ENCODE results near the gene SLC39A11.

Gene SLC39A11

DNA sequence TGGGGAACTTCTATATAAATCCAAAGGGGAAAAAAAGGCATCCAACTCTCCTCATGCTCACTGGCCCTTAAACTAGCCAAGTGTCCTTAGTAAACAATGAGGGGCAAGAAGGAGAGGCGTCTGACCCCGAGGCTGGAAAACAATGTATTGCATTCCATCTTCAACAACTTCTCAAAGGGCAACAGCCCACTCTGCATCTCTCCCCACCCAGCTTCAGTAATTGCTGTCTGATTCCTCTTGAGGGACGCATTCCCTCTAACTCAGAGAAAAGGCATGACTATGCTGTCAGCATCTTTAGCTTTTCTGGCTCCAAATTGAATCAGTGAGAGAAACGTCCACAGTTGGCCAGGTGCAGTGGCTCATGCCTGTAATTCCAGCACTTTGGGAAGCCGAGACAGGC, 145.8 kb downstream of the SLC39A11 start:
- Mint-ChIP-seq H3K4me1 (peaks cover 14% of the 10 kb centered on the region), H3K9me3 (no peaks in the 10 kb centered on the region), H3K27ac (peak overlapping the region in 1 of 3 experiments; percentile 33), H3K4me3 (no peak overlapping the region), H3K36me3 (ENCODE audit: low read depth) (no peaks in the 10 kb centered on the region), H3K27me3 (ENCODE audit: low read depth) (no peaks in the 10 kb centered on the region)
- TF ChIP-seq, protein P1, sequence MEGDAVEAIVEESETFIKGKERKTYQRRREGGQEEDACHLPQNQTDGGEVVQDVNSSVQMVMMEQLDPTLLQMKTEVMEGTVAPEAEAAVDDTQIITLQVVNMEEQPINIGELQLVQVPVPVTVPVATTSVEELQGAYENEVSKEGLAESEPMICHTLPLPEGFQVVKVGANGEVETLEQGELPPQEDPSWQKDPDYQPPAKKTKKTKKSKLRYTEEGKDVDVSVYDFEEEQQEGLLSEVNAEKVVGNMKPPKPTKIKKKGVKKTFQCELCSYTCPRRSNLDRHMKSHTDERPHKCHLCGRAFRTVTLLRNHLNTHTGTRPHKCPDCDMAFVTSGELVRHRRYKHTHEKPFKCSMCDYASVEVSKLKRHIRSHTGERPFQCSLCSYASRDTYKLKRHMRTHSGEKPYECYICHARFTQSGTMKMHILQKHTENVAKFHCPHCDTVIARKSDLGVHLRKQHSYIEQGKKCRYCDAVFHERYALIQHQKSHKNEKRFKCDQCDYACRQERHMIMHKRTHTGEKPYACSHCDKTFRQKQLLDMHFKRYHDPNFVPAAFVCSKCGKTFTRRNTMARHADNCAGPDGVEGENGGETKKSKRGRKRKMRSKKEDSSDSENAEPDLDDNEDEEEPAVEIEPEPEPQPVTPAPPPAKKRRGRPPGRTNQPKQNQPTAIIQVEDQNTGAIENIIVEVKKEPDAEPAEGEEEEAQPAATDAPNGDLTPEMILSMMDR (IDR thresholded peaks at IDR 0.05; ENCODE audit: unreplicated experiment in 3 of 3) = no peak

DNA sequence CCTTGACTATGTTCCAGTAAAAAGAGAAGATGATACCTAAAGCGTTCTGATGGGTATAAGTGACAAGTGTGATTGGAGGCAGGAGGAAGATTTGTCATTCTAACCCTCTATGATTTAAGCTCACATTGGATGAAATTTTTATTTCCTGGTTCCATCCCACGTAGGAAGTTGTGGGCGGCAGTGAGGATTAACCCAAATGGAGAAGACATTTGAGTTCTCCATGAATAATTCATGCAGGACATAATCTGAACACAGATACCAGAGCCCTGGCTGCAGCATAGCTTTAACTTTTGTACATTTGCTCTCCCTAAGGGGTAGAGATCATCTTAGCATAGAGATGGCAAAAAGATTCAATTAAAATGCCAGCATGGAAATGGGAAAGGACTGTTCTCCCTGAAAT, 146.3 kb downstream of the SLC39A11 start:
- Mint-ChIP-seq H3K4me3 (no peak overlapping the region), H3K9me3 (no peaks in the 10 kb centered on the region), H3K36me3 (ENCODE audit: low read depth) (no peaks in the 10 kb centered on the region), H3K27ac (peak overlapping the region in 1 of 3 experiments; percentile 33), H3K4me1 (peaks cover 14% of the 10 kb centered on the region), H3K27me3 (ENCODE audit: low read depth) (no peaks in the 10 kb centered on the region)
- TF ChIP-seq, protein P1 (IDR thresholded peaks at IDR 0.05; ENCODE audit: unreplicated experiment in 3 of 3) = no peak

DNA sequence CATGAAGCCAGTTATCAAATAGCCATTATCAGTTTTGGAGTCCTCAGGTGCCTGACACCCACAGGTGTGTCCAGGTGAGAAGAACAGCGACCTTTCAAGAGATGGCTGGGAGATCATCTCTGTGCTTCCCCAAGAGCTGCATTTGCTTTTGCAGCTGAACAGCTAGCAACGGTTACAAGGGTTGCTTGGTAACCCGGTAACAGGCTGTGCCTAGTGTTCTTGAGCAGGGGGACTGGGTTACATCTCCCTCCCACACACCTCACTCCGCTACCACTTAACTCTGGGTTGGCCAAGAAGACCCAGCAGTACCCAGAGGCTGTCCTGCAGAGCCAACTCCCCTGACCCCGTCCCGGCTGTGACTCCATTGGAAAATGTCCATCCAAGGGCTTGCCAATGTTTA, 147.0 kb downstream of the SLC39A11 start:
- peak overlapping the region in 1 of 3 experiments; percentile 33 for H3K27ac Mint-ChIP-seq
- no peaks in the 10 kb centered on the region for H3K36me3 Mint-ChIP-seq (ENCODE audit: low read depth)
- peaks cover 14% of the 10 kb centered on the region for H3K4me1 Mint-ChIP-seq
- TF ChIP-seq, protein P1 (IDR thresholded peaks at IDR 0.05; ENCODE audit: unreplicated experiment in 3 of 3) = no peak
- no peaks in the 10 kb centered on the region for H3K27me3 Mint-ChIP-seq (ENCODE audit: low read depth)
- H3K9me3 Mint-ChIP-seq = no peaks in the 10 kb centered on the region
- H3K4me3 Mint-ChIP-seq = no peak overlapping the region

DNA sequence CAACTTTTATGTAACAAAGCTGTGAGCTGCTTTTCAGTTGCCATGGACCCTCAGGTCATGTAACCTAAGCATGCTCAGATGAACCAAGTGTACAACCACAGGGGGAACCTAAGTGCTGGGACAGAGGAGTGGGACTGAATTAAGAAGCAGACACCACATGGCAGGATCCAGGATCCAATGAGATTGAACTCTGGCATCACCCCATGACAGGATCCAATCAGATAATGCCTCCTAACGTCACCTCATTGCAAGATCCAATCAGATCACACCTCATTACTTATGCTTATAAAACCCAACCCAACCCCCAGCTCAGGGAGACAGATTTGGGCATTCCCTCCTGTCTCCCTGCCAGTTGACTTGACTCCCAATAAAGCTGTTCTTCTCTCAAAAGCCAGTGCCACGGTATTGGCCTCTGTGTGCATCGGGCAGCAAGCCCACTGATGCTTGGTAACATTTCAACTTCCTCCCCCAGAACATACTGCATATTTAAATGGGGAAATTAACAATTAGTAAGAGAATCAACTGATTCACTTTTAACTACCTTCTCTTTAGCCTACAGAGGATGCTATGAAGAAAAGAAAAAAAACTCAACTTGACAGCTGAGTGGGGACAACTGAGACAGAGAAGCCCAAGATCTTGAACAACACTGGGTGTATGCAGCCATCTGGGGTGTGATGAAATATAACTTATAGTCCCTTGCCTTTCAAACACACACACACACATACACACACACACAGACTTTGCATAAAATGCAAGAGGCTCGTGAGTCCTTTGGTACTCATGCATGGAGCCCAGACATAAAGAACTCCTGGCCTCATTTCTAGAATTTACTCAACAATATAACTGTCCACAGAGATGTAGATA, 148.4 kb downstream of the SLC39A11 start:
- TF ChIP-seq, protein P1 (IDR thresholded peaks at IDR 0.05; ENCODE audit: unreplicated experiment in 3 of 3) = no peak
- no peaks in the 10 kb centered on the region for H3K36me3 Mint-ChIP-seq (ENCODE audit: low read depth)
- peaks cover 14% of the 10 kb centered on the region for H3K4me1 Mint-ChIP-seq
- H3K9me3 Mint-ChIP-seq = no peaks in the 10 kb centered on the region
- H3K4me3 Mint-ChIP-seq = no peak overlapping the region
- H3K27ac Mint-ChIP-seq = no peak overlapping the region
- H3K27me3 Mint-ChIP-seq (ENCODE audit: low read depth) = no peaks in the 10 kb centered on the region

DNA sequence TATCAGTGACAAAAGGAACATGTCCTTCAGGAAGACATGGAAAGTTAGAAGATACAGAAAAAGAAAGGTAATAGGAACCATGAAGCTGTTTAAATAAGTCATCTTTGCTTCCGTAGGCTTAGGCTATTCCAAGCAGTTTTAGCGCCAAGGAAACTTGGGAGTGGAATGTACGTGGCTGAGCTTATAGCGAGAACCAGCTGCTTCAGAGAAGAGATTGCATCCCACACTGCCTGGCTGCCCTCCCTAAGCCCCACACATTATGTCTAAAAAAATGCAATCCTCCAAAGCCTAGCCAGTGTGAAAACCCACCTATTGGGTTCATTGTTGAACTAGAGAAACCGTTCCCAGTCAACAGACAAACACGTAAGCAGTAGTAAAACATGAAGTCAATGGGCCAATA, 149.9 kb downstream of the SLC39A11 start:
- Mint-ChIP-seq H3K27ac (peak overlapping the region in 2 of 3 experiments; percentile 17 to 69), H3K4me1 (peaks cover 21% of the 10 kb centered on the region), H3K36me3 (ENCODE audit: low read depth) (no peaks in the 10 kb centered on the region), H3K9me3 (no peaks in the 10 kb centered on the region), H3K4me3 (no peak overlapping the region), H3K27me3 (ENCODE audit: low read depth) (no peaks in the 10 kb centered on the region)
- TF ChIP-seq, protein P1 (IDR thresholded peaks at IDR 0.05; ENCODE audit: unreplicated experiment in 3 of 3) = no peak

DNA sequence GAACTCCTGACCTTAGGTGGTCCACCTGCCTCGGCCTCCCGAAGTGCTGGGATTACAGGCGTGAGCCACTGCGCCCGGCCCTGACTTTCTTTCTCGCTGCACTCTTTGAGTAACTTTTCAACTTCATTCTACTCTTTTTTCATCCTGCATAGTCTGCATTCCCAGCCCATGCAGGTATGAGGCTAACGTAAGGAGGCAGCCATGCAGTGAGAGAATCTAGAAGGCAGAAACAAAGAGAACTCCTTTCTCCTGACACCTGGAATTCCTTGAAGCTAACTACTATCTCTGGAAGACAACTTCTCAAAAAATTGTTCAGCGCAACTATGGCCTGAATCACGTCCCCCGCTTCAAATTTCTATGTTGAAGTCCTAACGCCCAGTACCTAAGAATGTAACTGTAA, 152.0 kb downstream of the SLC39A11 start:
- TF ChIP-seq, protein P1 (IDR thresholded peaks at IDR 0.05; ENCODE audit: unreplicated experiment in 3 of 3) = no peak
- H3K36me3 Mint-ChIP-seq (ENCODE audit: low read depth) = no peaks in the 10 kb centered on the region
- no peaks in the 10 kb centered on the region for H3K9me3 Mint-ChIP-seq
- peak overlapping the region in 2 of 3 experiments; percentile 21 to 49 for H3K27ac Mint-ChIP-seq
- peaks cover 22% of the 10 kb centered on the region for H3K4me1 Mint-ChIP-seq
- no peak overlapping the region for H3K4me3 Mint-ChIP-seq
- H3K27me3 Mint-ChIP-seq (ENCODE audit: low read depth) = peaks cover 4% of the 10 kb centered on the region
